Calu3 (cell line): ENCODE results near the gene CDK13. TPM values are rescaled to one million over a fixed set of nuclear protein-coding genes. Genes with fewer than 3 reads are reported as not detected.

Experiments used
- BruUV-seq: library from RNA; stranded (reverse); fragments of 400-500 nt; replicated peaks from 2 replicates; lab custom pipeline; 2021; lab: Mats Ljungman, UMichigan
- CTCF ChIA-PET: fragments of 300-600 bp; sonication (Branson Sonifier 250); formaldehyde crosslinking; loops from one replicate; lab custom pipeline; 2022; ENCODE audit warnings: antibody characterized with exemption; lab: Charles Lee
- DNase-seq: peaks from one replicate; pipeline ENCODE4 v3.0.0; 2022
- H3K27ac Mint-ChIP-seq: one replicate; pipeline ENCODE4 v1.8.0; 2022; ENCODE audit warnings: mixed read lengths; ENCODE audit not compliant: unreplicated experiment
- H3K27me3 Mint-ChIP-seq: one replicate; pipeline ENCODE4 v1.8.0; 2022; ENCODE audit warnings: mixed read lengths; ENCODE audit not compliant: unreplicated experiment
- H3K36me3 Mint-ChIP-seq: one replicate; pipeline ENCODE4 v1.8.0; 2022; ENCODE audit warnings: mild to moderate bottlenecking, moderate library complexity, mixed read lengths; ENCODE audit not compliant: insufficient read depth, unreplicated experiment
- H3K4me1 Mint-ChIP-seq: one replicate; pipeline ENCODE4 v1.8.0; 2022; ENCODE audit warnings: mild to moderate bottlenecking, low read depth, mixed read lengths; ENCODE audit not compliant: unreplicated experiment
- H3K4me3 Mint-ChIP-seq: one replicate; pipeline ENCODE4 v1.8.0; 2022; ENCODE audit warnings: mild to moderate bottlenecking, low read depth, moderate library complexity, mixed read lengths; ENCODE audit not compliant: unreplicated experiment
- H3K9me3 Mint-ChIP-seq: one replicate; pipeline ENCODE4 v1.8.0; 2022; ENCODE audit warnings: low read depth, mixed read lengths; ENCODE audit not compliant: unreplicated experiment
- intact Hi-C: fragments of 100-400 bp; cut with micrococcal nuclease; formaldehyde crosslinking; loops from one replicate; pipeline ENCODE4 v1.10.0; 2022; ENCODE audit not compliant: unreplicated experiment
- total RNA-seq: library from RNA; stranded (reverse); gene quantifications from 2 replicates; pipeline ENCODE4 v1.2.3, GENCODE V29; 2022
- TF ChIP-seq, protein P1 (sequence below): fragments of 200-600 bp; IDR thresholded peaks from one replicate; pipeline ENCODE4 v1.8.0; 2022; ENCODE audit warnings: antibody characterized with exemption; ENCODE audit not compliant: unreplicated experiment

CDK13 gene
- total RNA-seq, 1 experiment from 2014 or later: 86.7 TPM

GRCh38 chr7:39948375-39948955 lies 1.6 kb upstream of the CDK13 start:
- Mint-ChIP-seq H3K4me1 (peaks cover 11% of the 10 kb centered on the region), H3K4me3 (peak overlapping the region; percentile 87), H3K36me3 (peaks cover 52% of the 10 kb centered on the region), H3K27me3 (no peaks in the 10 kb centered on the region), H3K27ac (peak overlapping the region; percentile 84), H3K9me3 (no peaks in the 10 kb centered on the region)
- no TSS peak for BruUV-seq
- TF ChIP-seq, protein P1, sequence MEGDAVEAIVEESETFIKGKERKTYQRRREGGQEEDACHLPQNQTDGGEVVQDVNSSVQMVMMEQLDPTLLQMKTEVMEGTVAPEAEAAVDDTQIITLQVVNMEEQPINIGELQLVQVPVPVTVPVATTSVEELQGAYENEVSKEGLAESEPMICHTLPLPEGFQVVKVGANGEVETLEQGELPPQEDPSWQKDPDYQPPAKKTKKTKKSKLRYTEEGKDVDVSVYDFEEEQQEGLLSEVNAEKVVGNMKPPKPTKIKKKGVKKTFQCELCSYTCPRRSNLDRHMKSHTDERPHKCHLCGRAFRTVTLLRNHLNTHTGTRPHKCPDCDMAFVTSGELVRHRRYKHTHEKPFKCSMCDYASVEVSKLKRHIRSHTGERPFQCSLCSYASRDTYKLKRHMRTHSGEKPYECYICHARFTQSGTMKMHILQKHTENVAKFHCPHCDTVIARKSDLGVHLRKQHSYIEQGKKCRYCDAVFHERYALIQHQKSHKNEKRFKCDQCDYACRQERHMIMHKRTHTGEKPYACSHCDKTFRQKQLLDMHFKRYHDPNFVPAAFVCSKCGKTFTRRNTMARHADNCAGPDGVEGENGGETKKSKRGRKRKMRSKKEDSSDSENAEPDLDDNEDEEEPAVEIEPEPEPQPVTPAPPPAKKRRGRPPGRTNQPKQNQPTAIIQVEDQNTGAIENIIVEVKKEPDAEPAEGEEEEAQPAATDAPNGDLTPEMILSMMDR: no peak
- intact Hi-C loops: loop anchor here (2.0 kb wide), 1 partner anchor 52 kb away; no protein-coding TSS in a partner anchor
- DNase-seq: peak; percentile 51
- CTCF ChIA-PET: interaction anchor here (0.6 to 3.1 kb wide), 7 partner anchors 11 to 1557 kb away, joined by 3 to 16 read pairs (median 4); no protein-coding TSS in a partner anchor

DNA sequence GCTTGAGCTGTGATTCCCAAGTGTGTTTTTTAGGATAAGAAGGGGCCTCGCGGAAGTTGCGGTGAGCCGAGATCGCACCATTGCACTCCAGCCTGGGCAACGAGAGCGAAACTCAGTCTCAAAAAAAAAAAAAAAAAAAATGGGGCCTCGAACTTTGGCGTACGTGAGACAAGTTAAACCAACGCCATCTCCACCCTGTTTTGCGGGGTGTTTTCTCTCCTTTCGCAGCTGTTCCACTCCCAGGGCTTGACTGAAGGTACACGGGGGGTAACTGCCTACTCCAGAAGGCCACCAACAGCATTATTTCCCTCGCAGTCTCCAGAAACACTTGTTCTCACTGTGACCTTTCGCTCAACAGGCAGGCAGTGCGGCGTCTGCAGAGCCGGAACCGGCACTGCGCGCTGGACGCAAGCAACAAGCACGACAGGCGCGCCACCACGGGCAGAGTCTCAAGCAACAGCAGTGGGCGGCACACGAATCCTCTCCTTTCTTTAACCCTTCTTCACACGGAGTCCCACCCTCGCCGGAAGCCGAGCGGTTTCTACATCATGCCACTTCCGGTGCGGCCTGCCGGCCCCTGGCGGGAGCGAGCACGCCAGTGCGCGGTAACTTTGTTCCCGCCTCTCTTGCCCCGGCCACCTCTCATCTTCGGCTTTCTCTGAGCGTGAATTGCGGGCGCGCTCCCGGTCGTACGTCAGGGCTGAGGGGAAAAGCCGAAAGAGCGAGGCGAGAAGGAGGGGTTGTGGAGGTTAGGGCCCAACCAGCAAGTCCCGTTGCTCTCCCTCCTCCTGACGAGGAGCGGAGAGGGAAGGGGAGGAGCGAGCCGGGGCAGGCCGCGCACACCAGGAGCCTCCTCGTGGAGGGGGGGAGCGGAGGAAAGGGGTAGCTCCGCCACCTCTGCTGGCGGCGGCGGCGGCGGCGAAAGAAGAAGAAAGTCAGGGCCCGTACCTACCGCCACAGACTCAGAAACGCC lies 814 bp upstream of the CDK13 start:
- TF ChIP-seq, protein P1: peak; percentile 21
- CTCF ChIA-PET: interaction anchor here (0.7 to 3.1 kb wide), 9 partner anchors 10 to 1558 kb away, joined by 3 to 16 read pairs (median 4); no protein-coding TSS in a partner anchor
- BruUV-seq: TSS peak; percentile 96
- intact Hi-C loops: loop anchor here (2.0 kb wide), 1 partner anchor 52 kb away; no protein-coding TSS in a partner anchor
- peak overlapping the region; percentile 87 for H3K4me3 Mint-ChIP-seq
- no peaks in the 10 kb centered on the region for H3K27me3 Mint-ChIP-seq
- H3K4me1 Mint-ChIP-seq: peaks cover 11% of the 10 kb centered on the region
- peak overlapping the region; percentile 84 for H3K27ac Mint-ChIP-seq
- H3K36me3 Mint-ChIP-seq: peaks cover 52% of the 10 kb centered on the region
- H3K9me3 Mint-ChIP-seq: no peaks in the 10 kb centered on the region
- DNase-seq: peak; percentile 99

GRCh38 chr7:39950473-39951225 lies 593 bp downstream of the CDK13 start:
- CTCF ChIA-PET: interaction anchor here (0.5 to 3.1 kb wide), 6 partner anchors 35 to 150 kb away, joined by 3 to 19 read pairs (median 6); no protein-coding TSS in a partner anchor

More at GRCh38 chr7:39950473-39951225, 593 bp downstream of the CDK13 start:
- H3K4me1 Mint-ChIP-seq: peaks cover 22% of the 10 kb centered on the region
- TF ChIP-seq, protein P1: no peak
- peak overlapping the region; percentile 87 for H3K4me3 Mint-ChIP-seq
- H3K36me3 Mint-ChIP-seq: peaks cover 59% of the 10 kb centered on the region
- H3K9me3 Mint-ChIP-seq: no peaks in the 10 kb centered on the region
- DNase-seq: peak; percentile 69
- intact Hi-C loops: loop anchor here (1.0 kb wide), 1 partner anchor 102 kb away; no protein-coding TSS in a partner anchor
- H3K27me3 Mint-ChIP-seq: no peaks in the 10 kb centered on the region
- peak overlapping the region; percentile 84 for H3K27ac Mint-ChIP-seq
- BruUV-seq: no TSS peak
